Measurements from ENCODE around the gene SH3BGRL. TPM values are rescaled to one million over a fixed set of nuclear protein-coding genes. Genes with fewer than 3 reads are reported as not detected.

SH3BGRL gene
- total RNA-seq, 6 donors from 2014 or later, result 51.4 to 155 (median 127) TPM

DNA sequence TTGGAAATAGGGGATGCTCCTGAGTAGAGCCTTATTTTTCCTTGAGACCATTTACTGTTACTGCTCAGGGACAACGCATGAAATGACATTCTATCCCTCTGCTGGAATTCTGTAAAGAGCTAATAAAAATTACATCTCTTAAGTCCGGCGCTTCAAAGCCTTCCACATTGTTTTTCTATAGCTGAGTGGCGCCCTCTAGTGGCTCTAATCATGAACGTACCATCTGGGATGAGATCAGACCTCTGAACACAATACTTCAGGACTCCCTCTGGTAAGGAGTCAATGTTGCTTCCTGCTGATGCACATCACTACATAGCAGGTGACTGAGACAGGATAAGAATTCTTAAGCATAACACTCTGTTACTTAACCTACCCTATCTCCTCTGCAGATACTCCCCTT lies 6.2 kb upstream of the SH3BGRL start:
- no peaks in the 10 kb centered on the region for H3K27me3 ChIP-seq
- 10 to 13% methylated on average over 4 to 5 of the region's 5 CpGs for WGBS, 2 donors
- DNase-seq, result peak in 1 of 2 donors; percentile 57
- peaks cover 0 to 5% (median 0%) of the 10 kb centered on the region in 4 donors for H3K4me1 ChIP-seq
- H3K27ac ChIP-seq, result no peak overlapping the region
- H3K9me3 ChIP-seq, result no peaks in the 10 kb centered on the region
- H3K36me3 ChIP-seq, result no peaks in the 10 kb centered on the region
- peak; percentile 71 to 77 for ATAC-seq (ENCODE audit: low FRiP score in 2 of 2)
- H3K4me3 ChIP-seq, result no peak overlapping the region
- TF ChIP-seq POLR2A (IDR thresholded peaks at IDR 0.05) (no peak), CTCF (IDR thresholded peaks at IDR 0.05) (peak; percentile 27 to 63 (median 48))

- Histone ChIP-seq H3K4me3 (peak overlapping the region in 3 of 4 donors; percentile 49 to 64 (median 53)), H3K27ac (peak overlapping the region; percentile 80 to 86 (median 80))
- ATAC-seq (ENCODE audit: low FRiP score in 2 of 2), result no peak
These were observed 831 bp upstream of the SH3BGRL start for GRCh38 chrX:81201071-81201470.

GRCh38 chrX:81202456-81202819 lies 536 bp downstream of the SH3BGRL start:
- Histone ChIP-seq H3K4me3 (peak overlapping the region; percentile 31 to 64 (median 51)), H3K9me3 (no peaks in the 10 kb centered on the region), H3K27me3 (no peaks in the 10 kb centered on the region), H3K27ac (peak overlapping the region; percentile 80 to 86 (median 80)), H3K36me3 (no peaks in the 10 kb centered on the region), H3K4me1 (no peaks in the 10 kb centered on the region)
- TF ChIP-seq POLR2A (IDR thresholded peaks at IDR 0.05) (no peak), EP300 (IDR thresholded peaks at IDR 0.05) (no peak), POLR2AphosphoS5 (IDR thresholded peaks at IDR 0.05) (no peak), CTCF (IDR thresholded peaks at IDR 0.05) (no peak)
- peak; percentile 51 to 59 for ATAC-seq (ENCODE audit: low FRiP score in 2 of 2)
- DNase-seq, result no peak
- 1 to 28% methylated on average over 8 of the region's 8 CpGs for WGBS, 2 donors

More at GRCh38 chrX:81201071-81201470, 831 bp upstream of the SH3BGRL start:
- WGBS, 2 donors, result 43 to 44% methylated on average over 1 of the region's 1 CpG
- Histone ChIP-seq H3K9me3 (no peaks in the 10 kb centered on the region), H3K27me3 (no peaks in the 10 kb centered on the region), H3K4me1 (no peaks in the 10 kb centered on the region), H3K36me3 (no peaks in the 10 kb centered on the region)
- TF ChIP-seq POLR2A (IDR thresholded peaks at IDR 0.05) (no peak), POLR2AphosphoS5 (IDR thresholded peaks at IDR 0.05) (no peak), CTCF (IDR thresholded peaks at IDR 0.05) (no peak), EP300 (IDR thresholded peaks at IDR 0.05) (no peak)
- no peak for DNase-seq

DNA sequence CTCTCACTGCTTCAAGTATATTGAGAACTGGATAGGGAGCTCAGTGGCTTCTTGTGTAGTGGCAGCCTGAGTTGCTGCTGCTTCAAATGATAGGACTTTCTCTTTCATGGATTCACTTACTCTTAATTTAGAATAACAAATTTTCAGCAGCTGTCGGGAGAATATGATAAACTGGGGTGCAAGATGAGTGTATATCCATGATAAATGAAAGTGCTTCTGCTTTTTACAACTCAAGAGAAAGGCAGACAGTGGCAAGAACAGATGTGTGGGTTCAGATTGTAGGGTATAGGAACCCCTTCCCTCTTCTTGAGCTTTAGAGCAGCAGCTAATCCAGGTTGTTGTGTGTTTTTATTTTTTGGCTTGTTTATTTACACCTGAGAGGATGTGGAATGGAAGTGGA lies 1.0 kb downstream of the SH3BGRL start:
- no peak for TF ChIP-seq POLR2A (IDR thresholded peaks at IDR 0.05)
- no peak for TF ChIP-seq EP300 (IDR thresholded peaks at IDR 0.05)
- TF ChIP-seq CTCF (IDR thresholded peaks at IDR 0.05), result no peak
- no peak for TF ChIP-seq POLR2AphosphoS5 (IDR thresholded peaks at IDR 0.05)
- H3K4me3 ChIP-seq, result peak overlapping the region in 3 of 4 donors; percentile 49 to 64 (median 53)
- no peaks in the 10 kb centered on the region for H3K9me3 ChIP-seq
- no peaks in the 10 kb centered on the region for H3K4me1 ChIP-seq
- WGBS, 2 donors, result 9 to 11% methylated on average over 1 of the region's 1 CpG
- peak overlapping the region; percentile 80 to 86 (median 80) for H3K27ac ChIP-seq
- no peaks in the 10 kb centered on the region for H3K27me3 ChIP-seq
- H3K36me3 ChIP-seq, result no peaks in the 10 kb centered on the region
- ATAC-seq (ENCODE audit: low FRiP score in 2 of 2), result no peak
- DNase-seq, result no peak

GRCh38 chrX:81205551-81205950 lies 3.6 kb downstream of the SH3BGRL start:
- ATAC-seq (ENCODE audit: low FRiP score in 2 of 2), result no peak
- WGBS, 2 donors, result 67 to 76% methylated on average over 2 of the region's 2 CpGs
- DNase-seq, result no peak

More at GRCh38 chrX:81205551-81205950, 3.6 kb downstream of the SH3BGRL start:
- no peaks in the 10 kb centered on the region for H3K9me3 ChIP-seq
- TF ChIP-seq EP300 (IDR thresholded peaks at IDR 0.05) (no peak), POLR2A (IDR thresholded peaks at IDR 0.05) (no peak), CTCF (IDR thresholded peaks at IDR 0.05) (no peak), POLR2AphosphoS5 (IDR thresholded peaks at IDR 0.05) (no peak)
- H3K27me3 ChIP-seq, result no peaks in the 10 kb centered on the region
- H3K27ac ChIP-seq, result no peak overlapping the region
- no peaks in the 10 kb centered on the region for H3K4me1 ChIP-seq
- H3K4me3 ChIP-seq, result no peak overlapping the region
- no peaks in the 10 kb centered on the region for H3K36me3 ChIP-seq

Data from upper lobe of left lung (tissue), 6 donors.